ENCODE results near the gene EXOC4. TPM values are rescaled to one million over a fixed set of nuclear protein-coding genes. Genes with fewer than 3 reads are reported as not detected.

The EXOC4 gene
- polyA plus RNA-seq, 1 experiment, result 45.9 TPM

DNA sequence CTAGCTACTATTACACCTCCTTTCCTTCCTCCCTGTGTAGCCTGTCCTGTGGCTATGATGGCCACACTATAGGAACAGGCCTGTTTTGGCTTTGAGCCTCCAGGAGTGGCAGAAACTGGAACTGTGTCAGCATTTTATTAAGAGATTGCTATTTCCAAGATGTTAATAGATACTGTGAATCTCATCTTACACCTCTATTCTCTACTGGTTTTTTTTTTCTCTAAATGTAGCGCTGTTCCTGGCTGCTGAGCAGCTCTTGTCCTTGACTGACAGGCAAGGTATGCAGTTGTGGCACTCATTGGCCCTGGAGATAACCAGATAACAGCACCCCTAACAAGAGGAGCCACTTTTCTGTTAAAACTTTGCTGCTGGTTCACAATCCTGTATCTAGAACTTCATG lies 119.5 kb downstream of the EXOC4 start:
- CTCF ChIA-PET, result no interaction called here
- Histone ChIP-seq H3K27me3 (ENCODE audit: control insufficient read depth, insufficient read depth, low read length) (no peaks in the 10 kb centered on the region), H3K4me3 (ENCODE audit: low read depth, low read length) (no peak overlapping the region), H3K36me3 (ENCODE audit: control insufficient read depth, insufficient read depth, low read length) (no peaks in the 10 kb centered on the region)
- POLR2A ChIA-PET, result no interaction called here
- TF ChIP-seq, protein P1, sequence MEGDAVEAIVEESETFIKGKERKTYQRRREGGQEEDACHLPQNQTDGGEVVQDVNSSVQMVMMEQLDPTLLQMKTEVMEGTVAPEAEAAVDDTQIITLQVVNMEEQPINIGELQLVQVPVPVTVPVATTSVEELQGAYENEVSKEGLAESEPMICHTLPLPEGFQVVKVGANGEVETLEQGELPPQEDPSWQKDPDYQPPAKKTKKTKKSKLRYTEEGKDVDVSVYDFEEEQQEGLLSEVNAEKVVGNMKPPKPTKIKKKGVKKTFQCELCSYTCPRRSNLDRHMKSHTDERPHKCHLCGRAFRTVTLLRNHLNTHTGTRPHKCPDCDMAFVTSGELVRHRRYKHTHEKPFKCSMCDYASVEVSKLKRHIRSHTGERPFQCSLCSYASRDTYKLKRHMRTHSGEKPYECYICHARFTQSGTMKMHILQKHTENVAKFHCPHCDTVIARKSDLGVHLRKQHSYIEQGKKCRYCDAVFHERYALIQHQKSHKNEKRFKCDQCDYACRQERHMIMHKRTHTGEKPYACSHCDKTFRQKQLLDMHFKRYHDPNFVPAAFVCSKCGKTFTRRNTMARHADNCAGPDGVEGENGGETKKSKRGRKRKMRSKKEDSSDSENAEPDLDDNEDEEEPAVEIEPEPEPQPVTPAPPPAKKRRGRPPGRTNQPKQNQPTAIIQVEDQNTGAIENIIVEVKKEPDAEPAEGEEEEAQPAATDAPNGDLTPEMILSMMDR (IDR thresholded peaks at IDR 0.05; ENCODE audit: insufficient read depth, low read depth, low read length), result no peak
- DNase-seq (ENCODE audit: low read depth), result no peak

DNA sequence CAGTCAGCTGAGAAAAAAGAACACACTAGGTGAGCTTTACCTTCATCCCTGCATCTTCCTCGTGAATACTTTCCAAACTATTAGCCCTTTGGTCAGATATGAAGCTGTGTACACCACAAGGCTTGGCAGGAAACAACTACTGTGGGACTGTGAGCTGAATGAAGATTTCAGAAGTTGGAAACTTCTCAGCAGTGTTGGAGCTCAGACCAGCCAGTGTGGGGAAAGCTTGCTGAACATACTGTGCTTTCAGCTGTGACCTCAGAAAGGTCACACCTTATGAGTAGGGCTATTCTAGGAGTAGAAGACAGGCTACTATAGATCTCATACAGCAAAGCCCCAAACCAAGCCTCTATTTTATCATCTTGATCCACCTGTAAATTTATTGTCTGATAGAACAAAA lies 123.6 kb downstream of the EXOC4 start:
- H3K27me3 ChIP-seq (ENCODE audit: control insufficient read depth, insufficient read depth, low read length), result no peaks in the 10 kb centered on the region
- ChIA-PET POLR2A (no interaction called here), CTCF (no interaction called here)
- H3K4me3 ChIP-seq (ENCODE audit: low read depth, low read length), result no peak overlapping the region
- DNase-seq (ENCODE audit: low read depth), result no peak
- TF ChIP-seq, protein P1 (IDR thresholded peaks at IDR 0.05; ENCODE audit: insufficient read depth, low read depth, low read length), result no peak
- no peaks in the 10 kb centered on the region for H3K36me3 ChIP-seq (ENCODE audit: control insufficient read depth, insufficient read depth, low read length)

DNA sequence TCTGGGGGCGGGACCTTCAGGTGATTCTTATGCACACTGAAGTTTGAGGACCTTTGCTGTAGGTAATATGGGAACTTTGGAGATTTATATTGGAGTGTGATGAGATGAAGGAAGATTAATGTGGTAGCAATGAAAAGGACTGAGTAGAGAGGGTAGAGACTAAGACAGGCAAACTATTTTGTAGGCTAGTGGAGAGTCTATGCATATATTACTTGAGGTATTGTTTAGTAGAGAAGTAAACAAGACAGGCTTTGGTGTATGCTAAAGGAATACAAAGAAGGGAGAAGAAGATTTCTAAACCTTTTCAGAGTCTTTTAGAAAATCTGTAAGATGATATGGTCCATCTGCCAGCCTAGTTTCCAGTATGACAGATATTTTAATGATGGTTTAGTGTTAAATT lies 129.1 kb downstream of the EXOC4 start:
- no peaks in the 10 kb centered on the region; the same call in 1 of the 2 replicates for H3K36me3 ChIP-seq (ENCODE audit: control insufficient read depth, insufficient read depth, low read length)
- ChIA-PET POLR2A (no interaction called here), CTCF (no interaction called here)

DNA sequence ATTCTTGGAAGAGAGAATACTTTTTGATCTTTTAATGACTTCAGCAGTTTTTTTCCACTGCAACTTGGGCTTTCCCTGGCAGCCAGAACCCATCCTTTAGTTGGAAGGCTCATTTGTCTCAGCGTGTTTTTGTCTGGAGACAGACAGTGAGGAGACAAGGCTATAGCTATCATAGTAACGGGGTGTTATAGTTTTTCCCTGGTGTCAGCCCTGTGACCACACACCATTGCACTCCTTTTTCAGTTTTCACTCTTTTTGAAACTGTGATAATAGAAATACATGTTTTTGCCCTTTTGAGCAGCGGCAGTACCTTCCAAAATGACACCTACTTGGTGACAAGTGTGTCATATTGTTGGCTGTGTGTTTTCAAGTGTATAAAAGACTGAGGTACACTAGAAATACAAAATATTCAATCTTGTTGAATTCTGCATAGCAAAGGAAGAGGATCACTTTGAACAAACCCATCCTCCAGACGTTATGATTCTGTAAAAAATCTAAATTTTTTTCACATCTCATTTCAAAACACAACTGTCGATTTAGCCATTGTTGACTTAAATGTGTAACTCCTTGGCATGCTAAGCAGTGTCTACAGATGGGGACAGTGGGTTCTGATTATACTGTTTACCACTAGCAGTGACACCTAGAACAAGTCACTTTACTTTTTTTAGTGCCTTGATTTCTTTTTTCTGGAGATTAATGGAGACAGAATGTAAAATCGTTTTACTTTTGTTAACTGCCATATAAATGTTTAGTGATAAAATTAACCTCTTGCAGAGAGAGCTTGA lies 130.1 kb downstream of the EXOC4 start:
- ChIA-PET CTCF (no interaction called here), POLR2A (no interaction called here)
- no peak for DNase-seq (ENCODE audit: low read depth)
- TF ChIP-seq, protein P1 (IDR thresholded peaks at IDR 0.05; ENCODE audit: insufficient read depth, low read depth, low read length), result no peak
- Histone ChIP-seq H3K36me3 (ENCODE audit: control insufficient read depth, insufficient read depth, low read length) (no peaks in the 10 kb centered on the region; the same call in 1 of the 2 replicates), H3K27me3 (ENCODE audit: control insufficient read depth, insufficient read depth, low read length) (no peaks in the 10 kb centered on the region), H3K4me3 (ENCODE audit: low read depth, low read length) (no peak overlapping the region)

More for the DNA sequence above, 129.1 kb downstream of the EXOC4 start:
- TF ChIP-seq, protein P1 (IDR thresholded peaks at IDR 0.05; ENCODE audit: insufficient read depth, low read depth, low read length), result no peak
- Histone ChIP-seq H3K27me3 (ENCODE audit: control insufficient read depth, insufficient read depth, low read length) (no peaks in the 10 kb centered on the region), H3K4me3 (ENCODE audit: low read depth, low read length) (no peak overlapping the region)
- DNase-seq (ENCODE audit: low read depth), result no peak

DNA sequence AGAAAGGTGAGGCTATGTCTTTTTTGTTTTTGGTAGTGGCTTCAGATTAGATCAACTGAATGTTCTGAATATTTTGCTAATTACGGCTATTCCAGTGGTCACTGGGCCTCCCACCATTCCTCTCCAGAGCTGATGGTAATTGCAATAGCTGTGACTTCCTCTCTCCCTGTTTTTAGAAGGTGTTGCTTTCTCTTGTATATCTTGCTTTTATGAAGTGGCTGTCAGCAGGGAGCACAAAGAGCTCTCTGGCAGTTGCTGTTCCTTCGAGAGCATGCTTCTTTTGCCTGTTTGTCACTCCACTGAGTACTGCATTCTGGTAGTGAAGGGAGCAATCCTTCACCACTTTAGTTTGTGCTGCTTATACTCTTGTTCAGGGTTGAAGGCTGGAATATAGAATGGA lies 133.3 kb downstream of the EXOC4 start:
- ChIA-PET CTCF (interaction anchor here (0.6 to 0.7 kb wide), 3 partner anchors 10 to 1307 kb away, joined by 3 read pairs; no protein-coding TSS in a partner anchor), POLR2A (no interaction called here)
- H3K36me3 ChIP-seq (ENCODE audit: control insufficient read depth, insufficient read depth, low read length), result no peaks in the 10 kb centered on the region; the same call in 1 of the 2 replicates
- no peak overlapping the region for H3K4me3 ChIP-seq (ENCODE audit: low read depth, low read length)
- H3K27me3 ChIP-seq (ENCODE audit: control insufficient read depth, insufficient read depth, low read length), result no peaks in the 10 kb centered on the region
- DNase-seq (ENCODE audit: low read depth), result no peak
- TF ChIP-seq, protein P1 (IDR thresholded peaks at IDR 0.05; ENCODE audit: insufficient read depth, low read depth, low read length), result no peak
